B cell (primary cell): ENCODE data around the gene ENC1. TPM values are rescaled to one million over a fixed set of nuclear protein-coding genes. Genes with fewer than 3 reads are reported as not detected.
A peak's percentile ranks its signal among the peaks of the same experiment; 100 is the strongest.

Experiments used
- ATAC-seq: fragments of 200-7000 bp; cut with Tn5 transposase; one replicate; pipeline ENCODE4 v1.10.0; 2021; ENCODE audit warnings: low read depth, mild to moderate bottlenecking, moderate number of reproducible peaks, moderate library complexity
- CTCF ChIA-PET: fragments of 350-600 bp; sonication (Branson Sonifier 250); formaldehyde crosslinking; loops from one replicate; lab custom pipeline; 2021; ENCODE audit warnings: antibody characterized with exemption, inconsistent platforms; lab: Charles Lee
- POLR2A ChIA-PET: fragments of 350-600 bp; sonication (Branson Sonifier 250); formaldehyde crosslinking; loops from one replicate; lab custom pipeline; 2021; ENCODE audit warnings: antibody characterized with exemption; lab: Charles Lee
- DNase-seq: peaks from one replicate; pipeline ENCODE4 v3.0.0; 2013
- H2AFZ ChIP-seq: 2 replicates; pipeline ENCODE4 v1.6.1; 2012; ENCODE audit warnings: mild to moderate bottlenecking, low read depth, low read length; ENCODE audit not compliant: insufficient read depth, poor library complexity, severe bottlenecking
- H3K27ac ChIP-seq, 2 donors: 1 replicate in 1 of 2; 2 replicates in 1 of 2; pipeline ENCODE4 v1.5.1; 2012 to 2013; ENCODE audit warnings: low read length in 2 of 2, mild to moderate bottlenecking in 2 of 2, moderate library complexity in 1 of 2
- H3K27me3 ChIP-seq, 4 experiments: fragments of 200-600 bp in 1 of 4; sonication (generic) in 1 of 4; replicated peaks in 1 of 4; 1 replicate in 2 of 4; 2 replicates in 2 of 4; pipeline versions ENCODE4 v1.6.1 to v1.7.0; 2013 to 2016; ENCODE audit warnings: low read length in 3 of 4, mild to moderate bottlenecking in 2 of 4, mixed read lengths in 1 of 4, moderate library complexity in 1 of 4; ENCODE audit not compliant: insufficient read depth in 4 of 4, control insufficient read depth in 3 of 4; ENCODE audit errors: control extremely low read depth in 1 of 4
- H3K36me3 ChIP-seq, 2 experiments: replicated peaks in 1 of 2; 1 replicate in 1 of 2; 2 replicates in 1 of 2; pipeline versions ENCODE4 v1.6.1 to v1.7.1; 2013; ENCODE audit warnings: low read length in 1 of 2; ENCODE audit not compliant: insufficient read depth in 2 of 2, control insufficient read depth in 1 of 2; ENCODE audit errors: control extremely low read depth in 1 of 2, extremely low read depth in 1 of 2
- H3K4me1 ChIP-seq, 2 donors: fragments of 200-600 bp in 1 of 2; sonication (generic) in 1 of 2; 1 replicate in 1 of 2; 2 replicates in 1 of 2; pipeline versions ENCODE4 v1.5.1 to v1.6.1; 2013 to 2017; ENCODE audit warnings: low read length in 2 of 2; ENCODE audit not compliant: control insufficient read depth in 2 of 2, insufficient read depth in 2 of 2
- H3K4me2 ChIP-seq: replicated peaks from 2 replicates; pipeline ENCODE3; 2012; ENCODE audit warnings: mild to moderate bottlenecking, low read depth, low read length; ENCODE audit not compliant: poor library complexity, severe bottlenecking
- H3K4me3 ChIP-seq, 5 experiments: fragments of 200-600 bp in 1 of 5; sonication (generic) in 1 of 5; 1 replicate in 3 of 5; 2 replicates in 2 of 5; pipeline versions ENCODE4 v1.5.1 to v1.7.0; 2011 to 2016; ENCODE audit warnings: low read length in 4 of 5, mild to moderate bottlenecking in 4 of 5, low read depth in 2 of 5, control low read depth in 1 of 5, moderate library complexity in 1 of 5; ENCODE audit not compliant: insufficient read depth in 1 of 5; ENCODE audit errors: control extremely low read depth in 1 of 5, extremely low read depth in 1 of 5
- H3K79me2 ChIP-seq: fragments of 200-600 bp; sonication (generic); one replicate; pipeline ENCODE4 v1.6.0; 2016; ENCODE audit warnings: low read length; ENCODE audit not compliant: control insufficient read depth, insufficient read depth
- H3K9ac ChIP-seq: fragments of 200-600 bp; sonication (generic); 2 replicates; pipeline ENCODE4 v1.6.1; 2017; ENCODE audit warnings: mild to moderate bottlenecking, low read length, moderate library complexity
- H3K9me3 ChIP-seq, 3 donors: one replicate each; pipeline versions ENCODE4 v1.6.1 to v1.7.1; 2013; ENCODE audit warnings: low read length in 2 of 3; ENCODE audit not compliant: control insufficient read depth in 2 of 3, insufficient read depth in 1 of 3; ENCODE audit errors: control extremely low read depth in 1 of 3
- H4K20me1 ChIP-seq: 2 replicates; pipeline ENCODE4 v1.6.0; 2012; ENCODE audit warnings: mild to moderate bottlenecking, low read length; ENCODE audit not compliant: insufficient read depth, control insufficient read depth, poor library complexity, severe bottlenecking
- H3K27ac Mint-ChIP-seq: one replicate; pipeline ENCODE4 v1.8.0; 2021; ENCODE audit warnings: mixed read lengths
- H3K27me3 Mint-ChIP-seq: one replicate; pipeline ENCODE4 v1.8.0; 2021; ENCODE audit warnings: mixed read lengths
- H3K4me1 Mint-ChIP-seq: one replicate; pipeline ENCODE4 v1.8.0; 2021; ENCODE audit warnings: mixed read lengths
- H3K4me3 Mint-ChIP-seq: one replicate; pipeline ENCODE4 v1.8.0; 2021; ENCODE audit warnings: mixed read lengths
- H3K9me3 Mint-ChIP-seq: one replicate; pipeline ENCODE4 v1.8.0; 2022; ENCODE audit warnings: mixed read lengths; ENCODE audit not compliant: insufficient read depth
- CTCF ChIP-seq: fragments of 200-600 bp; IDR thresholded peaks from one replicate; pipeline ENCODE4 v1.8.0; 2022; ENCODE audit warnings: antibody characterized with exemption, mild to moderate bottlenecking
- EZH2 ChIP-seq: IDR thresholded peaks from 2 replicates; pipeline ENCODE4 v1.6.1; 2012; ENCODE audit warnings: borderline replicate concordance, low read depth, mild to moderate bottlenecking, moderate library complexity, low read length; ENCODE audit not compliant: insufficient read depth, poor library complexity, severe bottlenecking
- WGBS: methylation state at CpG from one replicate; pipeline ENCODE4 v1.1.5; 2013; ENCODE audit warnings: missing lambda C conversion rate; ENCODE audit not compliant: insufficient coverage; 5-methylcytosine and 5-hydroxymethylcytosine counted together
- intact Hi-C: fragments of 100-400 bp; cut with micrococcal nuclease; formaldehyde crosslinking; loops from one replicate; pipeline ENCODE4 v1.10.0; 2022
- polyA plus RNA-seq: library from polyadenylated mRNA; depleted of rRNA; stranded (reverse); fragments of >200 nt; gene quantifications from 2 replicates; pipeline ENCODE4 v1.2.3, GENCODE V29; 2012
- total RNA-seq, 2 donors: library from RNA; stranded (reverse); fragments of 120-200 nt in 1 of 2; gene quantifications; 1 replicate in 1 of 2; 2 replicates in 1 of 2; pipeline versions ENCODE4 v1.2.3 to v1.2.4, GENCODE V29; 2013 to 2022

Gene ENC1
- total and polyA plus RNA-seq, 2 donors (not counting 1 experiment from before 2014, with no cell fraction given): 7.2 to 14.6 TPM

- no peaks in the 10 kb centered on the region for H3K9me3 Mint-ChIP-seq
- ChIA-PET CTCF (no interaction called here), POLR2A (no interaction called here)
- no peaks in the 10 kb centered on the region for H3K9me3 ChIP-seq
- peak overlapping the region; percentile 23 for H3K4me3 Mint-ChIP-seq
- peaks cover 16% of the 10 kb centered on the region for H3K4me1 Mint-ChIP-seq
- H3K36me3 ChIP-seq: no peaks in the 10 kb centered on the region
- no peak overlapping the region for H3K27ac ChIP-seq
- peaks cover 20% of the 10 kb centered on the region for H3K27me3 Mint-ChIP-seq
- peak overlapping the region; percentile 26 for H3K4me2 ChIP-seq
- ATAC-seq (no peak), DNase-seq (peak; percentile 4)
- WGBS: 69% methylated on average over 6 of the region's 9 CpGs
- no peaks in the 10 kb centered on the region for H3K27me3 ChIP-seq
- intact Hi-C loops: no loop called here
- no peak for TF ChIP-seq CTCF
- peaks cover 7 to 10% of the 10 kb centered on the region in 2 donors for H3K4me1 ChIP-seq
- peak overlapping the region; percentile 24 for H2AFZ ChIP-seq
- no peaks in the 10 kb centered on the region for H4K20me1 ChIP-seq
- no peaks in the 10 kb centered on the region for H3K79me2 ChIP-seq
- no peak overlapping the region for H3K4me3 ChIP-seq
- peak overlapping the region; percentile 46 for H3K27ac Mint-ChIP-seq
- no peak overlapping the region for H3K9ac ChIP-seq
Observed at GRCh38 chr5:74579215-74579614, 61.3 kb downstream of the ENC1 start.

DNA sequence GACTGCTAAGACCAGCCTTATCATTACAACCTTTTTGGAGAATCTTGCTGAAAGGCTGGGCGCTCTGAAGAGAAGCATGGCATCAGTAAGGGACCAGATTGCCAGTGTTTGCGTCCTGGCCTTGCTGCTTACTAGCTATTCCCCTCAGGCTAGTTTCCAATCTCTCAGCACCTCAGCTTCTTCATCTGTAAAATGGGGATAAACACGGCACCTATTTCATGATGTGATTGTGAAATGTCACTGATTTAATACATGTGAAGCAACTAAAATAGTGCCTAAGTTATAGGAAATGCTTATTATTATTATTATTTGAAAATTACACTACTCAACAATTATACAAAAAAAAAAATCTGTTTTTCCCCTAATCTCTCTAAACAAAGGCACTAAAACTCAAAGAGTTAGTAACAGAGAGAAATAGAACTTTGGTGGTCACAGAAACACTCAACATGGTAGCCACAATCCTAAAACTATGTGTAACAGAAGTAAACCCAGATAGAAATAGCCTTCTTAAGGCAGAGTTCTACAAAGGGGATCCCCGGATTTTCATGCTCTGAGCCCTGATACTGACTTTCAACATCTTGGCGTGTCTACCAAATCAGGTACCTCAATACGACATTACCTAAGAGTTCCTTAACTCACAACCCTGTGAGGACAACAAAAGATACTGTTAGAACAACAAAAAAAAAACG, 62.0 kb downstream of the ENC1 start:
- intact Hi-C loops: no loop called here
- 93% methylated on average over 4 of the region's 7 CpGs for WGBS

More for the DNA sequence above, 62.0 kb downstream of the ENC1 start:
- TF ChIP-seq EZH2: no peak
- TF ChIP-seq CTCF: no peak
- peaks cover 16% of the 10 kb centered on the region for H3K4me1 Mint-ChIP-seq
- CTCF ChIA-PET: interaction anchor here (0.7 kb wide), 1 partner anchor 744 kb away, joined by 3 read pairs; no protein-coding TSS in a partner anchor
- no peak overlapping the region for H3K4me3 ChIP-seq
- no peak overlapping the region for H3K27ac Mint-ChIP-seq
- peak overlapping the region; percentile 26 for H3K4me2 ChIP-seq
- peak overlapping the region; percentile 24 for H2AFZ ChIP-seq
- no peaks in the 10 kb centered on the region for H3K27me3 ChIP-seq
- H3K27ac ChIP-seq: no peak overlapping the region
- DNase-seq (no peak), ATAC-seq (no peak)
- no peaks in the 10 kb centered on the region for H4K20me1 ChIP-seq
- H3K36me3 ChIP-seq: no peaks in the 10 kb centered on the region
- no peak overlapping the region for H3K4me3 Mint-ChIP-seq
- H3K79me2 ChIP-seq: no peaks in the 10 kb centered on the region
- peaks cover 7 to 10% of the 10 kb centered on the region in 2 donors for H3K4me1 ChIP-seq
- H3K9me3 ChIP-seq: no peaks in the 10 kb centered on the region
- no peak overlapping the region for H3K9ac ChIP-seq
- H3K27me3 Mint-ChIP-seq: peaks cover 17% of the 10 kb centered on the region
- no peaks in the 10 kb centered on the region for H3K9me3 Mint-ChIP-seq
- POLR2A ChIA-PET: no interaction called here
